ENCODE measurements around the gene LRIT2.

DNA sequence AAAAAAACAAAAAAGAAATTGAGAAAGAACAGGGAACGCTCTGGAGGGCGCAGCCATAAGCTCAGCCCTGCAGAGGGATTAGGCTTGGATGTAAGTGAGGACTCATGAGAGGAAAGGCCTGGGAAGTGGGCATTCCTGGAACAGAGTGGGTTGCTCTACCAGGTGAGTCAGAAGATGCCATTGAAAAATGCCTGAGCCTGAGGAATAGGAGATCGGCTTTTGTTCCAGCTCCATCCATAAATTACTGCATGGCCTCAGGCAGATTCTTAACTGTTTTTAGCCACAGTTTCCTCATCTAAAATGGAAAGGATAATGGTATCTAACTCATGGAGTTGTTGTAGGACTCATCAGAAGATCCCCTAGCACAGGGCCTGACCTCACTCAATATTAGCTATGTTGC is 18.4 kb upstream of the LRIT2 start:
- TF ChIP-seq, protein P1, sequence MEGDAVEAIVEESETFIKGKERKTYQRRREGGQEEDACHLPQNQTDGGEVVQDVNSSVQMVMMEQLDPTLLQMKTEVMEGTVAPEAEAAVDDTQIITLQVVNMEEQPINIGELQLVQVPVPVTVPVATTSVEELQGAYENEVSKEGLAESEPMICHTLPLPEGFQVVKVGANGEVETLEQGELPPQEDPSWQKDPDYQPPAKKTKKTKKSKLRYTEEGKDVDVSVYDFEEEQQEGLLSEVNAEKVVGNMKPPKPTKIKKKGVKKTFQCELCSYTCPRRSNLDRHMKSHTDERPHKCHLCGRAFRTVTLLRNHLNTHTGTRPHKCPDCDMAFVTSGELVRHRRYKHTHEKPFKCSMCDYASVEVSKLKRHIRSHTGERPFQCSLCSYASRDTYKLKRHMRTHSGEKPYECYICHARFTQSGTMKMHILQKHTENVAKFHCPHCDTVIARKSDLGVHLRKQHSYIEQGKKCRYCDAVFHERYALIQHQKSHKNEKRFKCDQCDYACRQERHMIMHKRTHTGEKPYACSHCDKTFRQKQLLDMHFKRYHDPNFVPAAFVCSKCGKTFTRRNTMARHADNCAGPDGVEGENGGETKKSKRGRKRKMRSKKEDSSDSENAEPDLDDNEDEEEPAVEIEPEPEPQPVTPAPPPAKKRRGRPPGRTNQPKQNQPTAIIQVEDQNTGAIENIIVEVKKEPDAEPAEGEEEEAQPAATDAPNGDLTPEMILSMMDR (conservative IDR thresholded peaks at IDR 0.05; ENCODE audit: low read length), result no peak
- TF ChIP-seq EZH2phosphoT487 (IDR thresholded peaks at IDR 0.05; ENCODE audit: borderline replicate concordance, low read depth, low read length), result no peak
